IPS DF 6.9 (cell line): Measurements from ENCODE around the gene PHKG1.
"Not testable (repeated sequence)": the region's sequence is repeated elsewhere in the genome, so short reads cannot be mapped to it uniquely, and the experiment has no call there.

ENCODE experiments used
- DNase-seq: peaks from one replicate; pipeline ENCODE4 v3.0.0-alpha.2; 2013; ENCODE audit warnings: low read depth, low spot score
- H3K27ac ChIP-seq: one replicate; pipeline ENCODE4 v1.5.1; 2013; ENCODE audit warnings: low read length, control low read depth
- H3K27me3 ChIP-seq: 2 replicates; pipeline ENCODE4 v1.6.1; 2013; ENCODE audit warnings: mild to moderate bottlenecking, low read length; ENCODE audit not compliant: control insufficient read depth, insufficient read depth
- H3K36me3 ChIP-seq: 2 replicates; pipeline ENCODE4 v1.6.1; 2013; ENCODE audit warnings: low read length; ENCODE audit not compliant: control insufficient read depth, insufficient read depth
- H3K4me1 ChIP-seq: 2 replicates; pipeline ENCODE4 v1.6.1; 2013; ENCODE audit warnings: low read length; ENCODE audit not compliant: control insufficient read depth, insufficient read depth
- H3K4me3 ChIP-seq: 2 replicates; pipeline ENCODE4 v1.5.1; 2013; ENCODE audit warnings: mild to moderate bottlenecking, low read length
- H3K9me3 ChIP-seq: 2 replicates; pipeline ENCODE4 v1.6.1; 2013; ENCODE audit warnings: low read length, inconsistent platforms; ENCODE audit not compliant: control insufficient read depth, insufficient read depth
- WGBS: extraction: QIAGEN DNeasy Blood & Tissue Kit; methylation state at CpG from one replicate; pipeline ENCODE4 v1.1.7; 2013; ENCODE audit warnings: mixed read lengths, missing lambda C conversion rate; ENCODE audit not compliant: insufficient read length, insufficient coverage; 5-methylcytosine and 5-hydroxymethylcytosine counted together

PHKG1 gene

GRCh38 chr7:56106108-56107073 lies 13.6 kb upstream of the PHKG1 start, which contains the start of gene CHCHD2:
Gene CHCHD2, minus strand, starts transcription at chr7:56106476. Its CDS starts 63 bp downstream, at chr7:56106413.
- no peak within 1 kb of the TSS for H3K27ac ChIP-seq
- peaks cover 1% of the 10 kb centered on the region; the same call in 1 of the 2 replicates for H3K9me3 ChIP-seq
- no peaks in the 10 kb centered on the region for H3K36me3 ChIP-seq
- WGBS, result no CpG with 5 or more reads among the region's 57 CpGs
- no peaks in the 10 kb centered on the region for H3K4me1 ChIP-seq
- H3K27me3 ChIP-seq, result no peaks in the 10 kb centered on the region
- H3K4me3 ChIP-seq, result no peak within 1 kb of the TSS
- DNase-seq, result no peak

- Histone ChIP-seq H3K9me3 (peaks cover 1% of the 10 kb centered on the region), H3K4me1 (no peaks in the 10 kb centered on the region), H3K4me3 (no peak overlapping the region), H3K27ac (no peak overlapping the region), H3K36me3 (no peaks in the 10 kb centered on the region), H3K27me3 (no peaks in the 10 kb centered on the region)
- no CpG with 5 or more reads among the region's 6 CpGs for WGBS
- DNase-seq, result no peak
Observed at GRCh38 chr7:56105508-56105907, 12.8 kb upstream of the PHKG1 start.

DNA sequence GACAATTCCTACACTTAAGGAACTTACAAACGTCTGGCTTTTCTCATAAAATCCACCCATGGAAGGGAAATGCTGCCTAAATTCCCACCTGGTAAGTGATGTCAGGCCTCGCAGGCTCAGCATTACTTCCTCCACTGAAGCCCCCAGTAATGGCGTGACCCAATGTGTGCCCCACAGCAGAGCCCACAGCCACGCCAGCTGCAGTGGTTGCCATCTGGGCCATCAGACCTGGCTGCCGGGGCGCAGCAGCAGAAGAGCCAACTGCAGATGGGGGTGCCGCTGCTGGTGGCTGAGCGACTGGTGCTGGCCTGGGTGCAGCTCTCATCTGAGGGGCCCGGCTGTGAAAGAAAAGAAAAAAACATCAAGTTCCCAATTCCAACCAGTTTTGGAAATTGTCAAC lies 11.4 kb upstream of the PHKG1 start:
- H3K27me3 ChIP-seq, H3K4me1 ChIP-seq, H3K36me3 ChIP-seq, H3K27ac ChIP-seq, H3K9me3 ChIP-seq, DNase-seq, H3K4me3 ChIP-seq: not testable (repeated sequence)
- no CpG with 5 or more reads among the region's 9 CpGs for WGBS

- no peak overlapping the region for H3K4me3 ChIP-seq
- H3K27ac ChIP-seq, result no peak overlapping the region
- no CpG with 5 or more reads among the region's 3 CpGs for WGBS
- peaks cover 7% of the 10 kb centered on the region for H3K9me3 ChIP-seq
- DNase-seq, result no peak
- no peaks in the 10 kb centered on the region for H3K36me3 ChIP-seq
- no peaks in the 10 kb centered on the region for H3K27me3 ChIP-seq
- no peaks in the 10 kb centered on the region for H3K4me1 ChIP-seq
Observed at GRCh38 chr7:56099653-56100052, 6.9 kb upstream of the PHKG1 start.

DNA sequence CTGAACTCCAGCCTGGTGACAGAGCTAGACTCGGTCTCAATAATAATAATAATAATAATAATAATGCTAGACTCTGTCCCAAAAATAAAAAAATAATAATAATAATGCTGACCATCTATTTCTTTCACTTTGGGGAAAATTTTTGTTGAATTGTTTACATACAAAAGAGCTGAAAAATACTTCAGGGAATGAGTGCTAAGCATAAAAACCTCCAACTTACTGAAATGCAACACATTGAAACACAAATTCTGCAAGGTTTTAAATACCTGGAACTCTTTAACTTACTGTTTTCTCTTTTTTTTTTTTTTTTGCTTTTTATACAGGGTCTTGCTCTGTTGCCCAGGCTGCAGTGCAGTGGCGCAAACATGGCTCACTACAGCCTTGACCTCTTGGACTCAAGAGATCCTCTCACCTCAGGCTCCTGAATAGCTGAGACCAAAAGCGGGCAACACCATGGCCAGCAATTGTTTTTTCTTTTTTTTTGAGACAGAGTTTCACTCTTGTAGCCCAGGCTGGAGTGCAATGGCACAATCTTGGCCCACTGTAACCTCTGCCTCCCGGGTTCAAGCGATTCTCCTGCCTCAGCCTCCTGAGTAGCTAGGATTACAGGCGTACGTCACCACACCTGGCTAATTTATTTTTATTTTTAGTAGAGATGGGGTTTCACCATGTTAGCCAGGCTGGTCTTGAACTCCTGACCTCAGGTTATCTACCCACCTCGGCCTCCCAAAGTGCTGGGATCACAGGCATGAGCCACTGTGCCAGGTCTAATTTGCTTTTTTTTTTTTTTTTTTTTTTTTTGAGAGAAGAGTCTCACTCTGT lies 5.6 kb upstream of the PHKG1 start:
- H3K9me3 ChIP-seq, H3K36me3 ChIP-seq, DNase-seq, H3K27ac ChIP-seq, H3K4me1 ChIP-seq, H3K4me3 ChIP-seq, H3K27me3 ChIP-seq: not testable (repeated sequence)
- WGBS, result no CpG with 5 or more reads among the region's 8 CpGs

DNA sequence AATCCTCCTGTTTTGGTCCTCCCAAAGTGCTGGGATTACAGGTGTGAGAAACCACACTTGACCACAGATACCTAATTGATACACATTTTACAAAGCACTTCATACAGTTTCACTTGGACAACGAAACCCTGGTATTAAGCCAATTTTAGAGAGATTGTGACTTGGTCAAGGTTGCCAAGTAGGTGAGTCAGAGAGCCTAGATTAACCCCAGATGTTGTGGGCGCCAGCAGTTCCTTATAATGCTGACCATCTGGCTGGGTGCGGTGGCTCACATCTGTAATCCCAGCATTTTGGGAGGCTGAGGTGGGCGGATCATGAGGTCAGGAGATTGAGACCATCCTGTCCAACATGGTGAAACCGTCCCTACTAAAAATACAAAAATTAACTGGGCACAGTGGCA lies 4.9 kb upstream of the PHKG1 start:
- Histone ChIP-seq H3K27me3 (no peaks in the 10 kb centered on the region), H3K4me1 (no peaks in the 10 kb centered on the region), H3K4me3 (no peak overlapping the region), H3K9me3 (peaks cover 5% of the 10 kb centered on the region), H3K36me3 (no peaks in the 10 kb centered on the region), H3K27ac (no peak overlapping the region)
- no CpG with 5 or more reads among the region's 5 CpGs for WGBS
- no peak for DNase-seq

GRCh38 chr7:56092388-56092787 lies 364 bp downstream of the PHKG1 start:
- not testable (repeated sequence) for H3K36me3 ChIP-seq, H3K4me1 ChIP-seq, H3K9me3 ChIP-seq, DNase-seq, H3K4me3 ChIP-seq, H3K27ac ChIP-seq, H3K27me3 ChIP-seq
- no CpG with 5 or more reads among the region's 6 CpGs for WGBS

DNA sequence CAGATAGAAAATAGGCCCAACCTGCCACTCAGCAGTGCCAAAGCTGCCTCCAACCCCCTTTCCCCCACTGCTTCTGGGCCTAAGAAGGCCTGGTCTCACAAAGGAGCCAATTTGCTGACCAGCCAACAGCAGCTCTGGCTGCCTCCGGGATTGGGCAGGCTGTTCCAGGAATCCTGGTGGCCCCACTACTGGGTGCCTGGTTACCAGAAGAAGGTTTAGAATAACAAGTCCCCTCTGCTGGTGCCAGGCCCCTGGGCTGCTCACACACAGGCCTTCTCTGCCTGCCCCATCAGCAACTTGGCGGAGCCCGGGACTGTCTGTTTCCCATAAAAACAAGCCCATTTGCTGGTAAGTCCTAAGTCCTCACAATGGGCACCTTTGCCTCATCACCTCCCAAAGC lies 1.2 kb downstream of the PHKG1 start:
- Histone ChIP-seq H3K9me3 (0 out of 2 replicates have a peak, but pooled peaks cover 2% of the 10 kb centered on the region), H3K27me3 (no peaks in the 10 kb centered on the region), H3K36me3 (no peaks in the 10 kb centered on the region; the same call in 1 of the 2 replicates), H3K27ac (no peak overlapping the region), H3K4me1 (no peaks in the 10 kb centered on the region), H3K4me3 (no peak overlapping the region)
- no peak for DNase-seq
- no CpG with 5 or more reads among the region's 3 CpGs for WGBS

GRCh38 chr7:56087445-56087844 lies 5.3 kb downstream of the PHKG1 start:
- no peaks in the 10 kb centered on the region for H3K9me3 ChIP-seq
- no peaks in the 10 kb centered on the region for H3K4me1 ChIP-seq
- no CpG with 5 or more reads among the region's 16 CpGs for WGBS
- DNase-seq, result no peak
- no peak overlapping the region for H3K4me3 ChIP-seq
- H3K27ac ChIP-seq, result no peak overlapping the region
- no peaks in the 10 kb centered on the region; the same call in 1 of the 2 replicates for H3K36me3 ChIP-seq
- no peaks in the 10 kb centered on the region for H3K27me3 ChIP-seq

DNA sequence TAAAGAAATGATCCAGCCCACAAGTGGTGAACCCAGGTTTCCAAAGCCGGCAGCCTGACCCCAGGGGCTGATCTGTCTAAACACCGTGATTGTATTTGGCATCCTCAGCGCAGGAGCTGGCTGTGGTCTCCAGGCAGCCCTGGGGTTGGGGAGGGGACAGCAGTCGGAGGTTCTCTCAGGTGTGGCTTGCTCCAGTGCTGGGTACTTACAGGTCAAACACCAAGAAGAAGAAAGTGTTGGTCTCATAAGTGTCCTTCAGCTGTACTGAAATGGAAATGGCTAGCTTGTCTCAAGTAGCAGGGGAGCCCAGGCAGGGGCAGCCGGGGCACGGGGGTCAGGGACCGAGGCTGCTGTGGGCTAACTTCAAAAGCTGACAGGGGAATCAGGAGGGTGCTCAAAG lies 6.0 kb downstream of the PHKG1 start:
- Histone ChIP-seq H3K9me3 (no peaks in the 10 kb centered on the region), H3K36me3 (peaks cover 2% of the 10 kb centered on the region; the same call in 1 of the 2 replicates), H3K27ac (no peak overlapping the region), H3K27me3 (no peaks in the 10 kb centered on the region), H3K4me3 (no peak overlapping the region), H3K4me1 (no peaks in the 10 kb centered on the region)
- WGBS, result no CpG with 5 or more reads among the region's 7 CpGs
- no peak for DNase-seq
